HG03565 (cell line): ENCODE data around the gene COPS7A.

ENCODE experiments used
- ATAC-seq: cut with Tn5 transposase; IDR thresholded peaks from one replicate; pipeline ENCODE4 v1.9.1; 2021; ENCODE audit warnings: mild to moderate bottlenecking, moderate library complexity; ENCODE audit not compliant: unreplicated experiment

Gene COPS7A

GRCh38 chr12:6768990-6769389, 45.1 kb downstream of the COPS7A start:
- no peak for ATAC-seq

GRCh38 chr12:6769666-6770065, 45.8 kb downstream of the COPS7A start:
- no peak for ATAC-seq

GRCh38 chr12:6770094-6770493, 46.2 kb downstream of the COPS7A start:
- no peak for ATAC-seq

GRCh38 chr12:6770600-6770999, 46.8 kb downstream of the COPS7A start:
- ATAC-seq: no peak

- ATAC-seq: no peak
These were observed 47.2 kb downstream of the COPS7A start for GRCh38 chr12:6771091-6771495.

GRCh38 chr12:6771509-6772330, 47.9 kb downstream of the COPS7A start:
- no peak for ATAC-seq

- ATAC-seq: no peak
These were observed 48.5 kb downstream of the COPS7A start, which contains the start of gene LAG3 for GRCh38 chr12:6772331-6772695. Gene LAG3 (plus strand): TSS chr12:6772520. CDS start chr12:6772853, 333 bp downstream.

- no peak for ATAC-seq
These were observed 49.1 kb downstream of the COPS7A start for GRCh38 chr12:6772726-6773589.

- no peak for ATAC-seq
These were observed 49.9 kb downstream of the COPS7A start for GRCh38 chr12:6773590-6774351.

GRCh38 chr12:6774499-6775062, 50.7 kb downstream of the COPS7A start:
- no peak for ATAC-seq

GRCh38 chr12:6775185-6776174, 51.6 kb downstream of the COPS7A start:
- ATAC-seq: no peak

GRCh38 chr12:6777386-6777785, 53.5 kb downstream of the COPS7A start:
- no peak for ATAC-seq

- ATAC-seq: no peak
These were observed 54.3 kb downstream of the COPS7A start for GRCh38 chr12:6778217-6778573.

- no peak for ATAC-seq
These were observed 55.0 kb downstream of the COPS7A start for GRCh38 chr12:6778574-6779550.

GRCh38 chr12:6779708-6780432, 56.0 kb downstream of the COPS7A start:
- ATAC-seq: no peak

- no peak for ATAC-seq
These were observed 56.7 kb downstream of the COPS7A start for GRCh38 chr12:6780573-6780972.
